Measurements from ENCODE around the gene SEMA4G.

SEMA4G gene

GRCh38 chr10:101007915-101008822 is 38.9 kb downstream of the SEMA4G start:
- no peak for DNase-seq

DNA sequence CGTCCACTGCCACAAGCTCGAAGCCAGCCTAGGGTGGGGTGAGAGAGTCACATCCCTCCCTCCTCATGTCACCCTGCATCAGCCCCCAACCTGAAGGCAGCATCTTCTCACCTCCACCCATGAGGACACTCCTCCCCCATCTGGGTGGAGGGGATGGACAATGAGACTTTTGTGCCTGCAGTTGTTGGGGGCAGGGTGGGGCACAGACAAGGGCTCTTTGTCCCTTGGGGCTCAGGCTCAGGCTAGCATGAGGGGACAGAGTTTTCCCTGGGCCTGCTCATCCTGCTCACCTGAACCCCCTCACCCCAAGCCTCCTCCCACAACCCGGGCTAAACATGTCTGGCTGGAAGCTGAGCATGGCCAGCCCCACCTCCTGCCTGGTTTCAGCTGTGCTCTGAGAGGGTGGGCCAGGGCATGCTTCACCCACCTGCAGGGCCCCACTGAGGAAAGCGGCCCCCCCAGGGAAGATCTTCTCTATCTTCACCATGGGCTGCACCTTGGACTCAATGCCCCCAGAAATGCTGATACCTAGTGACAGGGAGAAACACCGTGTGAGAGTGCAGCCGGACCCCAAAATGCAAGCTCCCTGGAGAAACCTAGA is 39.6 kb downstream of the SEMA4G start:
- no peak for DNase-seq

DNA sequence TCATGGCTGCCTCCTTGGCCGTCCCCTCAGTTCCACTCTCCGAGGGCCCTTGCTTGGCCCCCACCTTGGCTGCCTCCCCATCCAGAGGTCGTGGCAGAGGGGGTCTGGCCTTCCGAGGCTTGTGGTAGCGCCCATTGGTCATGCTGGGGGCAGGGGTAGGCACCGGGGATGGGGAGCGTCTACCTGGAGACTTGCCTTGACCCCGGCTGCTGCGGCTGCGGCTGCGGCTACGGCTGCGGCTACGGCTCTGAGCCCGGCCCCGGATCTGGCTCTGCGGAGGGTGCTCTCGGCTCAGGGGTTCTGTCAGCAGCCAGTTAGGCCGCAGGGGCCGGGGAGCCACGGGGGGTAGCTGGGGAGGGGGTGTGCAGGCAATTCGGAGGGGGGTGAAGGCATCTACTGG is 41.0 kb downstream of the SEMA4G start:
- no peak for DNase-seq

- no peak for DNase-seq
Measured at GRCh38 chr10:101011517-101012423, 42.5 kb downstream of the SEMA4G start.

DNA sequence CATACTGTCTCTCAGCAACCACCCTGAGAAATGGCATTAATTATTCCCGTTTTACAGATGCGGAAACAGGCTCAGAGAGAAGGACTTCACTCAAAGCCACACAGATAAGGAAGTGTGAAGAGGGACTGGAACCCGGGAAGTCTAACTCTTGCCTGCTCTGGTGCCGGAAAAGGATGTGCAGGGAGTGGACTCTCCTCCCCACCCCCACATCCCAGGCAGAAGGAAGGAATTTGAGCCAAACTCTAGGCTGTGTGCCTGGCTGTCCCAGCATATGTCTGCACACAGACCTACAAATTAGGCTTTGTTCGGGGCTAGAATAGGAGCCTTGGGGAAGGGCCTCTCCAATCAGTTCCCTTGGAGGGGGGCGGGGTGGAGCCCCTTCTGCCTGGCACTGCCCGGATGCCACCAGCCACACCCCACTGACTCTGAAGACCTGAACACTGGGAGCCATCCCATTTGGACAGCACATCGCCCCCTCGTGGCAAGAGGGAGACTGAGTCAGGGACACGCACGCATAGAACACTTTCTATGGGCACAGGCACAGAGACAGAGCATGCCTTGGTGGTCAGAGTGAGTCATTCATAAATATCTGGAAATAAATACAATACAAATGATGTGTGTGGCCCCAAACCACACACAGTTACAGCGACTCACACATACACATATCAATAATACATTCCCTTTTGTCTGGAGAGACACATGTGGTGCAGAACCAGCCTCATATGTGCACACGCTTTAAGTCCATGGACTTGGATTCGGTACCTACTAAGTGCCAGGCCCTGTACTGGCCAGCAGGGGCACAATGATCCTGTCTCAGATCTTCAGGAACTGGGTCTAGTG is 43.4 kb downstream of the SEMA4G start:
- DNase-seq: peak; percentile 46 to 80 (median 63)

DNA sequence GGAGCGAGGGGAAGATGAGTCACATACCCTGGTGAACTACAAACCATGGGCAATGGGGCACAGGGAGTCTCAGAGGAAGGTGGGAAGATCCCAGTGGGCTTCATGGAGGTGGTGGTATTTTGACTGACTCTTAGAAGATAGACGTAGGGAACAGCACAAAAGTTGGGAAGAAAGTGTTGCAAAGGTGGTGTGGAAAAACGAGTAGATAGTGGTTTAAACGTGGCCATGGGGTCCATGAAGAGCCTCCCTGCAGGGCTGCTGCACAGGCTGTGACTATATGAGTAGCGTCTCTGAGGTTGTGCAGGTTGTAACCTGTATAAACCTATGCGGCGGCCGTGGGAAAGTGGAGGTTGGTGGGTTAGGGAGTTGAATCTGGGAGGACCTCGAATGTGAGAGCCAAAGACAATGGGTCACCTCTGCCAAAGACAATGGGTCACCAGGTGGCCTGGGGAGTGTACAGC is 44.1 kb downstream of the SEMA4G start:
- no peak for DNase-seq

GRCh38 chr10:101014230-101014884 is 45.1 kb downstream of the SEMA4G start:
- peak; percentile 54 to 66 (median 58) for DNase-seq

- DNase-seq: no peak
Measured at GRCh38 chr10:101014966-101015581, 45.8 kb downstream of the SEMA4G start.

GRCh38 chr10:101015582-101015973 is 46.3 kb downstream of the SEMA4G start:
- no peak for DNase-seq

DNA sequence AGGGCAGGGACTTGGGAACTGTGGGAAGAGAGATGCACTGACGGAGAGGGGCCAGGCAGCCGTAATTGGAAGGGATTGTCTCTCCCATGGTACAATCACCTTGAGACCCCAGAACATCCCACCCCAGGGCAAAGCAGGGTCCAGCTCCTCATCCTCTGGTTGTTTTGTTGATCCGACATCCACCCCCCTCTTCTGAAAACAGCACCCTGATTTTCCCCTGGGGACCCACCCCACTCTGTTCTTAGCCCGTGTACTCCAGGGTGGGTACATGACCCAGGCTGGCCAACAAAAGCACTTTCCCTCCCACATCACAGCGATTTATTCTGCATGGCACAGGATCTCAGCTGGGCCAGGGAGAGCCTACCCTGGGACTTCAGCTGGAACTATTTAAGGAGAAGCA is 47.5 kb downstream of the SEMA4G start:
- no peak for DNase-seq

- no peak for DNase-seq
Measured at GRCh38 chr10:101018118-101018599, 48.9 kb downstream of the SEMA4G start.

DNA sequence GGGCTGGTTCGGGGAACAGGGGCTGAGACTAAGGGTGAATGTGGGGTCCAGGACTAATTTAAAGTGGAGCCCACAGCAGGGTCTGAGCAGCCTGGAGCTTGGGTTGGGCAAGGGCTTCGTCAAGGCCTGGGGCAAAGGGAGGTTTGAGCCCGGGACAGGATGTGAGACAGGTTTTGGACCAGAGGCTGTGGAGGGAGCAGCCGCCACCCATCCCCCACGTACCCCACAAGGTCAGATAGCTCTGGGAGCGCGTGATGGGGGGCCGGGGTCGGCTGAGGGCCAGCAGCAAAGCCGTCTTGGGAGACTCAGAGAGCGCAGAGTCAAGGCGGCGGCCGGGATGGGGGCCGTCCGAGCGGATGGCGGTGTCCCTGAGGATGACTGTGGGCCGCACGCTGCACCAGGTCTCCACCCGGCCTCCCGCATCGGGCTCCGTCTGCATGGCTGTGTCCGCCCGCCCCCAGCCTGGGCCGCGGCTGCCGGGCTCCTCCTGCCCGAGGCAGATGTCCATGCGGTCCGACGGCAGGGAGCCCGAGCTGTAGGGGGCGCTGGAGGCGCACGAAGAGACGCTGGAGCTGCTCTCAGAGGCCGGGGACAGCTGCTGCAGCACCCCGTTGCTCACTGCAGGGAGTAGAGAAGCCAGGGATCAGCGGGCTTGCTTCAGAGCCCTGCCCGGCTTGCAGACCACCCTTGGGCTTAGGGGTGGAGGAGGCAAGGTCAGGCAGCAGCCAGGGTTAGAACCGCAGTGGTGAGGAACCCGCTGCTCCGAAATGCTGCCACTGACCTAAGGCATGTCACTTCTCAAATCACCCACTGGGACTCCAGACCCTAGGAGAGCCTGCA is 49.5 kb downstream of the SEMA4G start:
- DNase-seq: peak; percentile 35 to 75 (median 55)
